Activated B cell treated with CpG ODN at 0.5 μM for 24 hours (primary cell): ENCODE measurements around the gene GSN. TPM values are rescaled to one million over a fixed set of nuclear protein-coding genes. Genes with fewer than 3 reads are reported as not detected.

ENCODE experiments used
- ATAC-seq: fragments of 200-7000 bp; cut with Tn5 transposase; one replicate; pipeline ENCODE4 v1.10.0; 2021; ENCODE audit warnings: low read depth, mild to moderate bottlenecking, moderate library complexity
- CTCF ChIA-PET: fragments of 350-600 bp; sonication (Branson Sonifier 250); formaldehyde crosslinking; loops from one replicate; lab custom pipeline; 2021; ENCODE audit warnings: antibody characterized with exemption; lab: Charles Lee
- POLR2A ChIA-PET: fragments of 350-600 bp; sonication (Branson Sonifier 250); formaldehyde crosslinking; loops from one replicate; lab custom pipeline; 2021; ENCODE audit warnings: antibody characterized with exemption; lab: Charles Lee
- DNase-seq: peaks from one replicate; pipeline ENCODE4 v3.0.0; 2022
- H3K27ac Mint-ChIP-seq: one replicate; pipeline ENCODE4 v1.8.0; 2020; ENCODE audit warnings: mixed read lengths
- H3K27me3 Mint-ChIP-seq: one replicate; pipeline ENCODE4 v1.8.0; 2021; ENCODE audit warnings: mixed read lengths
- H3K36me3 Mint-ChIP-seq: one replicate; pipeline ENCODE4 v1.8.0; 2021; ENCODE audit warnings: low read depth, mixed read lengths
- H3K4me1 Mint-ChIP-seq: one replicate; pipeline ENCODE4 v1.8.0; 2021; ENCODE audit warnings: mixed read lengths
- H3K4me3 Mint-ChIP-seq: one replicate; pipeline ENCODE4 v1.8.0; 2020; ENCODE audit warnings: mild to moderate bottlenecking, mixed read lengths
- H3K9me3 Mint-ChIP-seq: one replicate; pipeline ENCODE4 v1.8.0; 2020; ENCODE audit warnings: mixed read lengths
- intact Hi-C: fragments of 100-400 bp; cut with micrococcal nuclease; formaldehyde crosslinking; loops from one replicate; pipeline ENCODE4 v1.15.1; 2024
- total RNA-seq: library from RNA; stranded (reverse); gene quantifications from 2 replicates; pipeline ENCODE4 v1.2.3, GENCODE V29; 2022
- TF ChIP-seq, protein P1 (sequence below): fragments of 200-600 bp; IDR thresholded peaks from one replicate; pipeline ENCODE4 v1.8.0; 2022; ENCODE audit warnings: antibody characterized with exemption, mild to moderate bottlenecking

The GSN gene
- total RNA-seq, 1 donor from 2014 or later = 26.5 TPM

DNA sequence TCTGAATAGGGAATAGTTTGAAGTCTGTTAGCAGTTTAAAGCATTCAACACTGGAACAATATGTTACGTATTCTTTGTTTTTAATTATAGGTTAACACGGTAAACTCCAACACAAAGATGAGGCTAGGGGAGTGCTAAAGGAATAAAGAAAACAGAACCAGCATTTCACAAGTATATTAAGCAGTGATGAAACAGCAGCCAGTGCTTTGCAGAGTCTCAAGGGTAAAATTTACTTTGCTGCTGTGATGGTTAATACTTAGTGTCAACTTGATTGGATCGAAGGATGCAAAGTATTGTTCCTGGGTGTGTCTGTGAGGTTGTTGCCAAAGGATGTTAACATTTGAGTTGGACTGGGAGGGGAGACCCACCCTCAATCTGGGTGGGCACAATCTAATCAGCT is 30.0 kb upstream of the GSN start:
- POLR2A ChIA-PET = interaction anchor here (0.6 kb wide), 1 partner anchor 658 kb away, joined by 3 read pairs; the partner anchor contains the start of gene CDK5RAP2
- ATAC-seq (no peak), DNase-seq (no peak)
- H3K4me1 Mint-ChIP-seq = no peaks in the 10 kb centered on the region
- intact Hi-C loops = no loop called here
- no peak overlapping the region for H3K4me3 Mint-ChIP-seq
- TF ChIP-seq, protein P1, sequence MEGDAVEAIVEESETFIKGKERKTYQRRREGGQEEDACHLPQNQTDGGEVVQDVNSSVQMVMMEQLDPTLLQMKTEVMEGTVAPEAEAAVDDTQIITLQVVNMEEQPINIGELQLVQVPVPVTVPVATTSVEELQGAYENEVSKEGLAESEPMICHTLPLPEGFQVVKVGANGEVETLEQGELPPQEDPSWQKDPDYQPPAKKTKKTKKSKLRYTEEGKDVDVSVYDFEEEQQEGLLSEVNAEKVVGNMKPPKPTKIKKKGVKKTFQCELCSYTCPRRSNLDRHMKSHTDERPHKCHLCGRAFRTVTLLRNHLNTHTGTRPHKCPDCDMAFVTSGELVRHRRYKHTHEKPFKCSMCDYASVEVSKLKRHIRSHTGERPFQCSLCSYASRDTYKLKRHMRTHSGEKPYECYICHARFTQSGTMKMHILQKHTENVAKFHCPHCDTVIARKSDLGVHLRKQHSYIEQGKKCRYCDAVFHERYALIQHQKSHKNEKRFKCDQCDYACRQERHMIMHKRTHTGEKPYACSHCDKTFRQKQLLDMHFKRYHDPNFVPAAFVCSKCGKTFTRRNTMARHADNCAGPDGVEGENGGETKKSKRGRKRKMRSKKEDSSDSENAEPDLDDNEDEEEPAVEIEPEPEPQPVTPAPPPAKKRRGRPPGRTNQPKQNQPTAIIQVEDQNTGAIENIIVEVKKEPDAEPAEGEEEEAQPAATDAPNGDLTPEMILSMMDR = no peak
- peaks cover 74% of the 10 kb centered on the region for H3K36me3 Mint-ChIP-seq
- H3K27ac Mint-ChIP-seq = no peak overlapping the region
- CTCF ChIA-PET = no interaction called here
- no peaks in the 10 kb centered on the region for H3K9me3 Mint-ChIP-seq
- H3K27me3 Mint-ChIP-seq = no peaks in the 10 kb centered on the region

DNA sequence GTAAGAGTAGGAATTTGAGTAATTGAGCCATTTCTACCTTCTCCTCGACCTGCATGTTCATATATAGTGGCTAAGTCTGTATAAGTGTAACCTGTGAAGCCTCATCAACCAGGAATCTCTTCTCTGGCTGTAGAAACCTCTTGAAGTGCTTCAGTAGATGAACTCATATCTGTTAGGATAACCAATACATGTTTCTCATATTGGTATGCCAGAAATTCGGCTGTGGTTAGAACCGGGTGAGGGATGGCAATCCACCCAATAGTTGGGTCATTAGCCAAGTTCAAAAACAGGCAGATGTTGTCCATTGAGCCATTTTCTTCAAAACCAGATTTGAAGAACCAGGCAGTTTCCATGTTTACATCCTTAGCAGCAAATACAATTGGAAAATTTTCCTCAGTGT is 28.9 kb upstream of the GSN start:
- intact Hi-C loops = no loop called here
- Mint-ChIP-seq H3K36me3 (peaks cover 77% of the 10 kb centered on the region), H3K9me3 (peaks cover 4% of the 10 kb centered on the region), H3K4me1 (no peaks in the 10 kb centered on the region), H3K4me3 (no peak overlapping the region), H3K27ac (no peak overlapping the region), H3K27me3 (no peaks in the 10 kb centered on the region)
- POLR2A ChIA-PET = no interaction called here
- CTCF ChIA-PET = no interaction called here
- DNase-seq (no peak), ATAC-seq (no peak)
- TF ChIP-seq, protein P1 = no peak

DNA sequence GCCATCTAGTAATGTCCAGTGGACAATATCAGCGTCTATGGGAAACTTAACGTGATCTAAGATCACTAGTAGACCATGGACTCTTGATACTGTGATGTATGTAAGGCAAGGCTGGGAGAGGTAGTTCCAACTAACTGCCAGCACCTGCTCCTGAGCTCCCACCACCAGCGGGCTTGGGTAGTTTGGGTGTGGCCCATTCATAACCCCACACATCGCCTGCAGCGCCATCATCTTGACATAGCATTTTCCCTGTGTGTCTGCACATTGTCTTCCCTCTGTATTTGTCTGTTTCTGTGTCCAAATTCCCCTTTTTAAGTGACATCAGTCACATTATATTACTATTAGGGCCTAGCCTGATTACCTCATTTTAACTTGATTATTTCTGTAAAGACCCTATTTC is 28.1 kb upstream of the GSN start:
- peaks cover 76% of the 10 kb centered on the region for H3K36me3 Mint-ChIP-seq
- CTCF ChIA-PET = no interaction called here
- TF ChIP-seq, protein P1 = no peak
- no peak overlapping the region for H3K27ac Mint-ChIP-seq
- ATAC-seq = no peak
- H3K27me3 Mint-ChIP-seq = no peaks in the 10 kb centered on the region
- H3K9me3 Mint-ChIP-seq = peaks cover 4% of the 10 kb centered on the region
- POLR2A ChIA-PET = no interaction called here
- intact Hi-C loops = no loop called here
- no peak for DNase-seq
- H3K4me3 Mint-ChIP-seq = no peak overlapping the region
- no peaks in the 10 kb centered on the region for H3K4me1 Mint-ChIP-seq

DNA sequence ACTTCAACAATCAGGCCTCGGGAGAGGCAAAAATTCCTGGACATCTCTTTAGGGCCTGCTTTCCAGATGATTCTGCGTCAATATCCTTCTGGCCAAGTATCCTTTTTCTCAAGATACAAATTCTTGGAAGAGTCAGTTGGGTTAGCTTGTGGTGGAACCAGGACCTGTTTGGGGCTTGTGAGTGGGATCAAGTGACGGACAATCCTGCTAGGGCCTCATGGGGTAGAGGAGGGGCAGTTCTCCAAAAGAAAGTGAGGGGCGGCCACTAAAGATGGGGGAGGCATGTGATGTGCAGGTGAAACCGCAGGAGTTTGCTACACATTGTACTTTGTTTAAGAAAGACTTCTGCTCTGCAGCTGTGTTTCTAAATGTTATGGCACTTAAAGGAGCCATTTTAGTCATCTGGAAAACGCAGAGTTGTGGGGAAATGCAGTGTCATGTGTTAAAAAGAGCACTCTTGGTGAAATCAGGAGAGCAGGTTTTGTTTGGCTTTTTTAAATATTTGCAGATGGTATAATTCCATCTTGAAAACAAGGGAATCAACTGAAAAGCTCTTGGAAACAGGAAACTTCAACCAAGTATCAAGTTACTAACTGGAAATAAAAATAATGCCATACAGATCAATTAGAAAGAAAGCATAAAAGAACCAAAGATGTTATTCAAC is 27.4 kb upstream of the GSN start:
- POLR2A ChIA-PET = interaction anchor here (0.5 kb wide), 1 partner anchor 9 kb away, joined by 6 read pairs; no protein-coding TSS in a partner anchor
- peaks cover 4% of the 10 kb centered on the region for H3K9me3 Mint-ChIP-seq
- no peak for DNase-seq
- intact Hi-C loops = no loop called here
- peaks cover 69% of the 10 kb centered on the region for H3K36me3 Mint-ChIP-seq
- H3K4me1 Mint-ChIP-seq = no peaks in the 10 kb centered on the region
- CTCF ChIA-PET = interaction anchor here (1.2 to 1.6 kb wide), 2 partner anchors 27 to 159 kb away, joined by 3 to 5 read pairs; no protein-coding TSS in a partner anchor
- TF ChIP-seq, protein P1 = no peak
- no peak for ATAC-seq
- no peaks in the 10 kb centered on the region for H3K27me3 Mint-ChIP-seq
- H3K4me3 Mint-ChIP-seq = no peak overlapping the region
- no peak overlapping the region for H3K27ac Mint-ChIP-seq

DNA sequence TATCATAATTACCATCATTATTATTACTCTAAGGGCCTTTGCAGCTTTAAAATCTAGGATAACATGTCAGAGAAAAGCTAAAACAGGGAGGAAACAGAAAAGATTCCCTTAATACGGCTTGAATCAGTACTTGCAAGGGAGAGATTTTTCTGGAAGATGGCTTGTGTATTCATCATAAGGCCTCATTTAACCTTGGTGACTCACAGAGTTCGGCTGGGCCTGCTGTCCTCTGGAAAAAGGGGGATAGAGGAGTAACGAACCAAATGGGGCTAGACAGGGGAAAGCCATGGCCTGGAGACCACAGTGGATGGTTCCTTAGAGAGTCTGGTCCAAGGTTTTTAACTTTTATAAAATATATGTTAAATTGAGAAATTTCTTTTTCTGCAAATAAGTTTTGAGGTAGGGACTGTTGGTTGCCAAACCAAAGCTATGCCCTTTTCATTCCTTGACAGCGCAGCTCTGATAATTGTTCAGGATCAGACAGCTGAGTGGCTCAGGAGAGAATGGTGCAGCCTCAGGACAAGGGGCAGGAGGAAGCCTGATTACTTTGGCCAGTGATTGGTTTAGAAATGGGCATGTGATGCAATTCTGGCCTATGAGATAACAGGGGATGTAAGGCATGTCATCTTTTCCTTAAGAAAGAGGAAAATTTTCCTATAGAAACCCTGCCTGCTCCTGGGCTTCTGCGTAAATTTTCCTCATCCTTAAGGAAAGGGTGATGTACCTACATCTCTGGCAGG is 25.6 kb upstream of the GSN start:
- POLR2A ChIA-PET = no interaction called here
- H3K36me3 Mint-ChIP-seq = peaks cover 55% of the 10 kb centered on the region
- no peak for ATAC-seq
- H3K4me1 Mint-ChIP-seq = no peaks in the 10 kb centered on the region
- TF ChIP-seq, protein P1 = no peak
- H3K27me3 Mint-ChIP-seq = no peaks in the 10 kb centered on the region
- intact Hi-C loops = no loop called here
- CTCF ChIA-PET = interaction anchor here (0.7 to 1.6 kb wide), 2 partner anchors 36 to 157 kb away, joined by 3 to 5 read pairs; no protein-coding TSS in a partner anchor
- peaks cover 4% of the 10 kb centered on the region for H3K9me3 Mint-ChIP-seq
- no peak for DNase-seq
- no peak overlapping the region for H3K4me3 Mint-ChIP-seq
- no peak overlapping the region for H3K27ac Mint-ChIP-seq
